Smooth muscle cell (in vitro differentiated cells): Measurements from ENCODE around the gene ANAPC13. TPM values are rescaled to one million over a fixed set of nuclear protein-coding genes. Genes with fewer than 3 reads are reported as not detected.

Experiments
- DNase-seq: peaks from one replicate; lab custom pipeline; 2025; ENCODE audit not compliant: unreplicated experiment; lab: John Stamatoyannopoulos, UW
- H2AFZ ChIP-seq: fragments of 200-600 bp; sonication (generic); 2 replicates; pipeline ENCODE4 v1.6.0; 2016; ENCODE audit warnings: antibody characterized with exemption, low read depth, mild to moderate bottlenecking
- H3F3A ChIP-seq: fragments of 200-600 bp; sonication (generic); 2 replicates; pipeline ENCODE4 v1.6.0; 2017; ENCODE audit warnings: antibody characterized with exemption, low read depth
- H3K27ac ChIP-seq: fragments of 200-600 bp; sonication (generic); 2 replicates; pipeline ENCODE4 v1.5.1; 2016; ENCODE audit warnings: low read depth, mild to moderate bottlenecking
- H3K27me3 ChIP-seq: fragments of 200-600 bp; sonication (generic); 2 replicates; pipeline ENCODE4 v1.6.1; 2016; ENCODE audit warnings: low read depth, mild to moderate bottlenecking
- H3K36me3 ChIP-seq: fragments of 200-600 bp; sonication (generic); 2 replicates; pipeline ENCODE4 v1.5.1; 2016; ENCODE audit warnings: low read depth
- H3K4me1 ChIP-seq: fragments of 200-600 bp; sonication (generic); 2 replicates; pipeline ENCODE4 v1.5.1; 2016; ENCODE audit warnings: low read depth
- H3K4me2 ChIP-seq: fragments of 200-600 bp; sonication (generic); 2 replicates; pipeline ENCODE4 v1.6.0; 2016; ENCODE audit warnings: mild to moderate bottlenecking
- H3K4me3 ChIP-seq: fragments of 200-600 bp; sonication (generic); 2 replicates; pipeline ENCODE4 v1.5.1; 2016; ENCODE audit warnings: mild to moderate bottlenecking
- H3K79me2 ChIP-seq: fragments of 200-600 bp; sonication (generic); 2 replicates; pipeline ENCODE4 v1.6.0; 2016; ENCODE audit warnings: low read depth, mild to moderate bottlenecking
- H3K9ac ChIP-seq: fragments of 200-600 bp; sonication (generic); 2 replicates; pipeline ENCODE4 v1.6.0; 2016; ENCODE audit warnings: low read depth
- H3K9me3 ChIP-seq: fragments of 200-600 bp; sonication (generic); replicated peaks from 2 replicates; pipeline ENCODE4 v1.5.1; 2016; ENCODE audit warnings: low read depth
- H4K20me1 ChIP-seq: fragments of 200-600 bp; sonication (generic); 2 replicates; pipeline ENCODE4 v1.6.0; 2016; ENCODE audit warnings: low read depth
- WGBS: methylation state at CpG from one replicate; pipeline ENCODE4 v1.1.7; 2016; ENCODE audit warnings: low lambda C conversion rate; 5-methylcytosine and 5-hydroxymethylcytosine counted together
- polyA plus RNA-seq: library from polyadenylated mRNA; unstranded; fragments of >200 nt; fragmentation: Nextera tagmentation; extraction: Ambion mirVana; gene quantifications from 2 replicates; pipeline ENCODE4 v1.2.1, GENCODE V29; 2016
- total RNA-seq: library from RNA; depleted of rRNA; stranded (reverse); fragments of >200 nt; gene quantifications from 2 replicates; pipeline ENCODE4 v1.2.3, GENCODE V29; 2014
- TF ChIP-seq, protein P1 (sequence below): fragments of 200-600 bp; sonication (generic); IDR thresholded peaks from 2 replicates; pipeline ENCODE4 v1.5.1; 2017; ENCODE audit warnings: borderline replicate concordance, mild to moderate bottlenecking, antibody characterized with exemption; ENCODE audit not compliant: insufficient read depth, poor library complexity, severe bottlenecking

ANAPC13 gene
- total and polyA plus RNA-seq, 2 experiments from 2014 or later = 114 to 115 TPM

DNA sequence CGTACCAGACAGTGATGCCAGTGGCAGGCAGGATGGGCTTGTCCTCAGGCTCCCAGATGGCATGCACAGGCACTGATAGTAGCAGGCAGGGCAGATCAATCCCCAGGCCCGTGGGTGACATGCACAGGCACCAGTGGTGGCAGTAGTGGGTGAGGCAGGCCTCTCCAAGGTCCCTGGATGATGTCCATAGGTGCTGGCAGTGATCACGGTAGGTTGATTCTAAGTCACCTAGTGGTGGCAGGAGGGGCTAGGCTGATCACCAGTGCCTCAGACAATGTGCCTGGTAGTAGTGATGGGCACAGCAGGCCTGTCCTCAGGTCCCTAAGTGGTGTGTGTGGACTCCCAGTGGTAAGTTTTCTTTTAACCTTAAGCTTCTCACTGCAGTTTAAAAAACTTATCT is 19.7 kb upstream of the ANAPC13 start:
- WGBS = 65% methylated on average over 3 of the region's 3 CpGs
- no peak overlapping the region for H3K27ac ChIP-seq
- H3K9ac ChIP-seq = no peak overlapping the region
- H3K36me3 ChIP-seq = peaks cover 7% of the 10 kb centered on the region
- H3K4me1 ChIP-seq = no peaks in the 10 kb centered on the region
- H3K4me2 ChIP-seq = no peak overlapping the region
- H3K27me3 ChIP-seq = no peaks in the 10 kb centered on the region
- H3K4me3 ChIP-seq = no peak overlapping the region
- TF ChIP-seq, protein P1, sequence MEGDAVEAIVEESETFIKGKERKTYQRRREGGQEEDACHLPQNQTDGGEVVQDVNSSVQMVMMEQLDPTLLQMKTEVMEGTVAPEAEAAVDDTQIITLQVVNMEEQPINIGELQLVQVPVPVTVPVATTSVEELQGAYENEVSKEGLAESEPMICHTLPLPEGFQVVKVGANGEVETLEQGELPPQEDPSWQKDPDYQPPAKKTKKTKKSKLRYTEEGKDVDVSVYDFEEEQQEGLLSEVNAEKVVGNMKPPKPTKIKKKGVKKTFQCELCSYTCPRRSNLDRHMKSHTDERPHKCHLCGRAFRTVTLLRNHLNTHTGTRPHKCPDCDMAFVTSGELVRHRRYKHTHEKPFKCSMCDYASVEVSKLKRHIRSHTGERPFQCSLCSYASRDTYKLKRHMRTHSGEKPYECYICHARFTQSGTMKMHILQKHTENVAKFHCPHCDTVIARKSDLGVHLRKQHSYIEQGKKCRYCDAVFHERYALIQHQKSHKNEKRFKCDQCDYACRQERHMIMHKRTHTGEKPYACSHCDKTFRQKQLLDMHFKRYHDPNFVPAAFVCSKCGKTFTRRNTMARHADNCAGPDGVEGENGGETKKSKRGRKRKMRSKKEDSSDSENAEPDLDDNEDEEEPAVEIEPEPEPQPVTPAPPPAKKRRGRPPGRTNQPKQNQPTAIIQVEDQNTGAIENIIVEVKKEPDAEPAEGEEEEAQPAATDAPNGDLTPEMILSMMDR = no peak
- peaks cover 60% of the 10 kb centered on the region for H3K79me2 ChIP-seq
- no peaks in the 10 kb centered on the region for H3K9me3 ChIP-seq
- no peak for DNase-seq
- no peak overlapping the region for H2AFZ ChIP-seq
- H3F3A ChIP-seq = no peaks in the 10 kb centered on the region
- H4K20me1 ChIP-seq = peaks cover 25% of the 10 kb centered on the region

DNA sequence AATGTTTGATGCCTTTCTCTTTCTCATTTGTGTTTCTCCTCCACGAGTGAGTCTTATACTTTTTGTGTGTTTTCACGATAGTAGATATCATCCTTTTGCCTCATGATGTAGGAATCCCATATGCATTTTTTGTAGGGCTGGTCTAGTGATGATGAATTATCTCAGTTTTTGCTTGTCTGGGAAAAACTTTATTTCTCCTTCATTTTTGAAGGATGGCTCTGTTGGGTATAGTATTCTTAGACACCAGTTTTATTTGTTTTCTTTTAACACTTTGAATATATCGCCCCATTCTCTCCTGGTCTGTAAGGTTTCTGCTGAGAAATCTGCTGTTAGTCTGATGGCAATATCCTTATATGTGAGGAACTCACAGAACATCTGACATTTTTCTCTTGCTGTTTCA is 18.3 kb upstream of the ANAPC13 start:
- Histone ChIP-seq H3F3A (no peaks in the 10 kb centered on the region), H3K36me3 (peaks cover 7% of the 10 kb centered on the region), H3K4me2 (no peak overlapping the region), H3K79me2 (peaks cover 70% of the 10 kb centered on the region), H3K4me3 (no peak overlapping the region), H4K20me1 (peaks cover 31% of the 10 kb centered on the region), H3K27ac (no peak overlapping the region), H3K9me3 (no peaks in the 10 kb centered on the region), H3K27me3 (no peaks in the 10 kb centered on the region), H3K4me1 (no peaks in the 10 kb centered on the region), H2AFZ (no peak overlapping the region), H3K9ac (no peak overlapping the region)
- WGBS = 65% methylated on average over 3 of the region's 3 CpGs
- TF ChIP-seq, protein P1 = no peak
- DNase-seq = no peak

DNA sequence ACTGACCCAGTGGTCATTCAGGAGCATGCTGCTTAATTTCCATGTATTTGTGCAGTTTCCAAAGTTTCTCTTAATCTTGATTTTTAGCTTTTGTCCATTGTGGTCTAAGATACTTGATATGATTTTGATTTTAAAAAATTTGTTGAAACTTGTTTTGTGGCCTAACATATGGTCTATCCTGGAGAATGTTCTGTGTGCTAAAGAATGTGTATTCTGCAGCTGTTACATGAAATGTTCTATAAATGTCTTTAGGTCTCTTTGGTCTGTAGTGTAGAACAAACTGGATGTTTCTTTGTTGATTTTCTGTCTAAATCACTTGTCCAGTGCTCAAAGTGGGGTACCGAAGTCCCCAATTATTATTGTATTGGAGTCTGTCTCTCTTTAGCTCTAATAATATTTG is 17.5 kb upstream of the ANAPC13 start:
- Histone ChIP-seq H3K27me3 (no peaks in the 10 kb centered on the region), H3K9me3 (no peaks in the 10 kb centered on the region), H4K20me1 (peaks cover 39% of the 10 kb centered on the region), H3K4me2 (no peak overlapping the region), H3K4me1 (no peaks in the 10 kb centered on the region), H3K9ac (no peak overlapping the region), H3K27ac (no peak overlapping the region), H3K79me2 (peaks cover 77% of the 10 kb centered on the region), H3K4me3 (no peak overlapping the region), H3F3A (no peaks in the 10 kb centered on the region), H3K36me3 (peaks cover 7% of the 10 kb centered on the region), H2AFZ (no peak overlapping the region)
- DNase-seq = no peak
- WGBS = 100% methylated on average over 1 of the region's 1 CpG
- TF ChIP-seq, protein P1 = no peak

DNA sequence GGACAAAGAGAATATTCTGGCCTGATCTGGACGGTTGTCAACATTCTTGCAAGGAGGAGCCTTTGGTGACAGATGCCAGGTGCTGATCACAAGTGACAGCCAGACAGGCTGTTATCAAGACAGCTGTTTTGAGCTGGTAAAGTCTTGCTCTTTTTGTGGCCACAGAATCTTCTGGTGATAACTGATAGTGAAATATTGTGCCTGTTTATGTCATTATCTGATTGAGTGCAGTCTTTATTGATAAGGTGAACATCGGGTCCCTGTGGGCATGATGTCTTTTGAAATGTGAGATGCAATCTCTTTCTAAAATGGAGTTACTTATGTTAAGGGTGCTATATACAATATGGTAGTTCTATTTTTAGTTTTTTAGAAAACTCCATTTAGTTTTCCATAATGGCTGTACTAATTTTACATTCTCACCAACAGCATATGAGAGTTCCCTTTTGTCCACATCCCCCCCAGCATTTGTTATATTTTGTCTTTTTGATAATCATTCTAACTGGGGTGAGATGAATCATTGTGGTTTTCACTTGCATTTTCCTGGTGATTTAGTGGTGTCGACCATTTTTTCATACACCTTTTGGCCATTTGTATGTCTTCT is 10.8 kb upstream of the ANAPC13 start:
- 45% methylated on average over 3 of the region's 3 CpGs for WGBS
- H2AFZ ChIP-seq = no peak overlapping the region
- no peak overlapping the region for H3K4me3 ChIP-seq
- H3K27me3 ChIP-seq = no peaks in the 10 kb centered on the region
- H3F3A ChIP-seq = no peaks in the 10 kb centered on the region
- H3K9ac ChIP-seq = no peak overlapping the region
- H3K4me2 ChIP-seq = no peak overlapping the region
- no peak for DNase-seq
- H3K36me3 ChIP-seq = peaks cover 3% of the 10 kb centered on the region
- H3K9me3 ChIP-seq = no peaks in the 10 kb centered on the region
- no peak overlapping the region for H3K27ac ChIP-seq
- no peaks in the 10 kb centered on the region for H3K4me1 ChIP-seq
- peaks cover 66% of the 10 kb centered on the region for H4K20me1 ChIP-seq
- TF ChIP-seq, protein P1 = no peak
- peaks cover 83% of the 10 kb centered on the region for H3K79me2 ChIP-seq
